H1 (cell line): ENCODE data around the gene KCNA10. TPM values are rescaled to one million over a fixed set of nuclear protein-coding genes. Genes with fewer than 3 reads are reported as not detected.

Source experiments
- NANOG ChIP-seq: IDR thresholded peaks from 2 replicates; pipeline ENCODE4 v1.6.1; 2011; ENCODE audit warnings: low read length, low read depth, mild to moderate bottlenecking, inconsistent platforms; ENCODE audit not compliant: insufficient read depth, poor library complexity, severe bottlenecking
- POLR2A ChIP-seq, 2 experiments: IDR thresholded peaks; 1 replicate in 1 of 2; 2 replicates in 1 of 2; pipeline ENCODE4 v1.6.1; 2011; ENCODE audit warnings: low read depth in 2 of 2, low read length in 2 of 2, mild to moderate bottlenecking in 2 of 2; ENCODE audit errors: control extremely low read depth in 1 of 2
- POU5F1 ChIP-seq: IDR thresholded peaks from 2 replicates; pipeline ENCODE4 v1.6.1; 2011; ENCODE audit warnings: low read depth, mild to moderate bottlenecking, low read length, moderate library complexity
- SP1 ChIP-seq: IDR thresholded peaks from 2 replicates; pipeline ENCODE4 v1.6.1; 2011; ENCODE audit warnings: low read depth, low read length
- ZNF274 ChIP-seq: IDR thresholded peaks from 2 replicates; pipeline ENCODE4 v1.7.0; 2012; ENCODE audit warnings: low read length, borderline replicate concordance; ENCODE audit errors: extremely low read depth
- polyA plus RNA-seq, 7 experiments: library from polyadenylated mRNA; depleted of rRNA in 3 of 7; stranded (reverse) in 5 of 7; unstranded in 2 of 7; fragments of >200 nt in 5 of 7; fragments of 200-250 nt in 2 of 7; gene quantifications; 1 replicate in 5 of 7; 2 replicates in 1 of 7; 4 replicates in 1 of 7; pipeline versions ENCODE4 v1.2.1 to v1.2.3, GENCODE V29; 2011 to 2013; ENCODE audit warnings: missing spikeins in 2 of 7, mixed read lengths in 2 of 7
- total RNA-seq: library from RNA; stranded (reverse); fragmentation: NEBNext Ultra II Directional; extraction: Animal tissue kit (Norgen Biotek cat#: 25700); gene quantifications from 2 replicates; pipeline ENCODE4 v1.2.1, GENCODE V29; 2021

KCNA10 gene
- total and polyA plus RNA-seq, 2 of the 8 experiments (the other 6 are each of a cell fraction or from before 2014, with no cell fraction given) = not detected

GRCh38 chr1:110478886-110479285 lies 40.1 kb downstream of the KCNA10 start (continued):
- TF ChIP-seq SP1 (no peak), NANOG (no peak), POLR2A (IDR thresholded peaks at IDR 0.05; ENCODE audit: control extremely low read depth in 1 of 2, low read depth in 2 of 2, low read length in 2 of 2) (no peak), POU5F1 (no peak), ZNF274 (no peak)
- TF ChIP-seq, all 59 proteins: peak for 0
